HepG2 (cell line): Measurements from ENCODE around the gene POFUT2. TPM values are rescaled to one million over a fixed set of nuclear protein-coding genes. Genes with fewer than 3 reads are reported as not detected.

Source experiments
- AKAP8 ChIP-seq: sonication (generic); formaldehyde crosslinking; IDR thresholded peaks from 2 replicates; pipeline ENCODE4 v1.5.1; 2020; ENCODE audit warnings: mild to moderate bottlenecking, missing genetic modification reagents
- CBX2 ChIP-seq, 2 experiments: fragments of 200-600 bp in 1 of 2; sonication (generic); formaldehyde crosslinking in 1 of 2; IDR thresholded peaks; 2 replicates each; pipeline versions ENCODE4 v1.7.0 to v1.8.1; 2018 to 2022; ENCODE audit warnings: low read depth in 2 of 2, low read length in 1 of 2, mild to moderate bottlenecking in 1 of 2, missing genetic modification reagents in 1 of 2
- CENPT ChIP-seq: sonication (generic); formaldehyde crosslinking; IDR thresholded peaks from 2 replicates; pipeline ENCODE4 v1.8.0; 2022; ENCODE audit warnings: low read depth, mild to moderate bottlenecking, moderate library complexity, missing genetic modification reagents
- KDM6A ChIP-seq: IDR thresholded peaks from 2 replicates; pipeline ENCODE4 v1.6.1; 2016; ENCODE audit warnings: low read depth
- NFIB ChIP-seq: sonication (generic); formaldehyde crosslinking; IDR thresholded peaks from 2 replicates; pipeline ENCODE4 v1.9.0; 2021; ENCODE audit warnings: missing genetic modification reagents, mild to moderate bottlenecking, borderline replicate concordance
- PHF5A ChIP-seq: IDR thresholded peaks from one replicate; pipeline ENCODE4 v1.6.1; 2018; ENCODE audit warnings: low read depth, missing genetic modification reagents; ENCODE audit not compliant: unreplicated experiment
- POLR2AphosphoS2 ChIP-seq: IDR thresholded peaks from 2 replicates; pipeline ENCODE4 v1.6.1; 2011; ENCODE audit warnings: low read depth, low read length, improper control_type of control experiment
- TSC22D2 ChIP-seq: sonication (generic); formaldehyde crosslinking; IDR thresholded peaks from 2 replicates; pipeline ENCODE4 v1.5.1; 2020; ENCODE audit warnings: missing genetic modification reagents, mild to moderate bottlenecking, borderline replicate concordance
- XRCC5 ChIP-seq: fragments of 200-400 bp; formaldehyde crosslinking; optimal IDR thresholded peaks from 2 replicates; pipeline ENCODE3; 2017; ENCODE audit warnings: mild to moderate bottlenecking, low read length
- ZBTB33 ChIP-seq: sonication (generic); formaldehyde crosslinking; IDR thresholded peaks from 2 replicates; pipeline ENCODE4 v1.4.0; 2020; ENCODE audit warnings: missing genetic modification reagents
- ZBTB40 ChIP-seq, 2 experiments: fragments of 450-650 bp in 1 of 2; sonication (generic) in 1 of 2; formaldehyde crosslinking in 1 of 2; IDR thresholded peaks; 2 replicates each; pipeline versions ENCODE4 v1.6.1 to v1.8.0; 2016 to 2022; ENCODE audit warnings: antibody characterized with exemption in 1 of 2, mild to moderate bottlenecking in 1 of 2, missing genetic modification reagents in 1 of 2
- ZNF687 ChIP-seq: sonication (generic); formaldehyde crosslinking; IDR thresholded peaks from 2 replicates; pipeline ENCODE4 v1.5.1; 2020; ENCODE audit warnings: mild to moderate bottlenecking, missing genetic modification reagents, moderate library complexity
- polyA plus RNA-seq, 8 experiments: library from polyadenylated mRNA; depleted of rRNA in 3 of 8; stranded (reverse) in 7 of 8; unstranded in 1 of 8; fragments of >200 nt; fragmentation: Illumina TruSeq in 4 of 8; extraction: Trizol in 4 of 8; gene quantifications; 2 replicates each; pipeline versions ENCODE4 v1.2.1 to v1.2.3, GENCODE V29; 2011 to 2016; ENCODE audit warnings: low read depth in 4 of 8, missing spikeins in 1 of 8, mixed read lengths in 1 of 8; ENCODE audit not compliant: insufficient read depth in 1 of 8
- total RNA-seq, 5 experiments: library from RNA; depleted of rRNA; stranded (reverse); fragments of >200 nt; fragmentation: Illumina TruSeq; extraction: Trizol; gene quantifications; 2 replicates each; pipeline ENCODE4 v1.2.3, GENCODE V29; 2016; ENCODE audit warnings: low read depth in 1 of 5

POFUT2 gene
- total and polyA plus RNA-seq, 2 of the 13 experiments (the other 11 are each of a cell fraction or from before 2014, with no cell fraction given), result 22.8 to 24.0 TPM

- TF ChIP-seq ZBTB40 (IDR thresholded peaks at IDR 0.05) (no peak), ZBTB40 (CRISPR knock-in tag; IDR thresholded peaks at IDR 0.05) (no peak), CBX2 (IDR thresholded peaks at IDR 0.05; ENCODE audit: low read depth, low read length) (no peak), CBX2 (CRISPR knock-in tag; IDR thresholded peaks at IDR 0.05; ENCODE audit: low read depth) (no peak), ZNF687 (CRISPR knock-in tag) (peak; percentile 92), PHF5A (CRISPR knock-in tag) (peak; percentile 25), NFIB (no peak), XRCC5 (peak; percentile 90), TSC22D2 (CRISPR knock-in tag) (no peak), POLR2AphosphoS2 (no peak), AKAP8 (CRISPR knock-in tag) (peak; percentile 90), ZBTB33 (CRISPR knock-in tag) (peak; percentile 56; the same call in 1 of the 2 replicates), CENPT (CRISPR knock-in tag) (no peak), KDM6A (CRISPR knock-in tag) (no peak)
These were observed 4.9 kb upstream of the POFUT2 start (continued) for GRCh38 chr21:45292399-45293219.
